Suprapubic skin (tissue), 3 donors: ENCODE results near the gene HMGB2.

Source experiments
- EP300 ChIP-seq: sonication (generic); formaldehyde crosslinking; IDR thresholded peaks from one replicate; pipeline ENCODE4 v1.6.1; 2017; ENCODE audit warnings: antibody characterized with exemption
- POLR2A ChIP-seq, 2 donors: fragments of 450-650 bp; IDR thresholded peaks; one replicate each; pipeline ENCODE4 v1.6.1; 2017; ENCODE audit warnings: antibody characterized with exemption in 2 of 2, mild to moderate bottlenecking in 2 of 2, moderate library complexity in 2 of 2
- TF ChIP-seq, protein P1 (sequence below), 2 donors: fragments of 200-600 bp in 1 of 2; fragments of 450-650 bp in 1 of 2; sonication (generic) in 1 of 2; IDR thresholded peaks; one replicate each; pipeline ENCODE4 v1.5.1; 2016 to 2019; ENCODE audit warnings: antibody characterized with exemption in 2 of 2, mild to moderate bottlenecking in 1 of 2, moderate library complexity in 1 of 2

DNA sequence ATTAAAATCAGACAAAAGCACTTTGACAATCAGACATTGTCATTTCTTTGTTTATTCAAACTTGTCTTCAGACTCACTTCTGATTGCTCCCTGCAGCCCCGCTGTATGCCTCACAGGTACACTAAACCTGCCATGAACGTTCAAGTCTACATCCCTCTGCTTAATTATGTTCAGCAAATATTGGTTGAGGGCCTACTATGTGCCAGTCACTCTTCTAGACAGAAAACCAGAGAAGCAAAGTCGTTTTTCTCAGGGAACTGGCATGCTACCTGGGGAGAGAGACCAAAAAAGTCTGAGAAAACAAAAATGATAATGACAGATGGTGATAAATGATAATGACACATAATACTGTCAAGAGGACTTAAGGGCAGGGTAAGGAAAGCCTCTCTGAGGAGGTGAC is 19.4 kb downstream of the HMGB2 start:
- TF ChIP-seq, protein P1, sequence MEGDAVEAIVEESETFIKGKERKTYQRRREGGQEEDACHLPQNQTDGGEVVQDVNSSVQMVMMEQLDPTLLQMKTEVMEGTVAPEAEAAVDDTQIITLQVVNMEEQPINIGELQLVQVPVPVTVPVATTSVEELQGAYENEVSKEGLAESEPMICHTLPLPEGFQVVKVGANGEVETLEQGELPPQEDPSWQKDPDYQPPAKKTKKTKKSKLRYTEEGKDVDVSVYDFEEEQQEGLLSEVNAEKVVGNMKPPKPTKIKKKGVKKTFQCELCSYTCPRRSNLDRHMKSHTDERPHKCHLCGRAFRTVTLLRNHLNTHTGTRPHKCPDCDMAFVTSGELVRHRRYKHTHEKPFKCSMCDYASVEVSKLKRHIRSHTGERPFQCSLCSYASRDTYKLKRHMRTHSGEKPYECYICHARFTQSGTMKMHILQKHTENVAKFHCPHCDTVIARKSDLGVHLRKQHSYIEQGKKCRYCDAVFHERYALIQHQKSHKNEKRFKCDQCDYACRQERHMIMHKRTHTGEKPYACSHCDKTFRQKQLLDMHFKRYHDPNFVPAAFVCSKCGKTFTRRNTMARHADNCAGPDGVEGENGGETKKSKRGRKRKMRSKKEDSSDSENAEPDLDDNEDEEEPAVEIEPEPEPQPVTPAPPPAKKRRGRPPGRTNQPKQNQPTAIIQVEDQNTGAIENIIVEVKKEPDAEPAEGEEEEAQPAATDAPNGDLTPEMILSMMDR (IDR thresholded peaks at IDR 0.05), result no peak
- TF ChIP-seq POLR2A (IDR thresholded peaks at IDR 0.05) (no peak), EP300 (no peak)
